ENCODE measurements around the gene TRIM28. TPM values are rescaled to one million over a fixed set of nuclear protein-coding genes. Genes with fewer than 3 reads are reported as not detected.
"Not testable (repeated sequence)": the region's sequence is repeated elsewhere in the genome, so short reads cannot be mapped to it uniquely, and the experiment has no call there.

TRIM28 gene
- total and polyA plus RNA-seq, 5 donors from 2014 or later: 34.5 to 379 (median 50.2) TPM

GRCh38 chr19:58538257-58539168 is 5.4 kb upstream of the TRIM28 start:
- Histone ChIP-seq H3K4me1 (ENCODE audit: control insufficient read depth, insufficient read depth, low read length, poor library complexity, severe bottlenecking) (peaks cover 16% of the 10 kb centered on the region), H3K27ac (ENCODE audit: insufficient read depth, low read length, poor library complexity, severe bottlenecking) (no peak overlapping the region), H3K36me3 (ENCODE audit: control insufficient read depth, insufficient read depth, low read length) (no peaks in the 10 kb centered on the region), H3K4me3 (ENCODE audit: low read depth, low read length) (no peak overlapping the region), H3K9me3 (ENCODE audit: control insufficient read depth in 2 of 2, low read length in 2 of 2) (no peaks in the 10 kb centered on the region), H3K27me3 (ENCODE audit: control insufficient read depth, insufficient read depth, low read length) (peaks cover 2% of the 10 kb centered on the region)
- ATAC-seq (ENCODE audit: low read depth in 2 of 2) (peak; percentile 79 to 80), DNase-seq (peak in 2 of 3 donors; percentile 37 to 67)
- Mint-ChIP-seq H3K27me3 (peaks cover 11% of the 10 kb centered on the region), H3K27ac (peak overlapping the region in 1 of 3 donors; percentile 69), H3K4me3 (peak overlapping the region; percentile 41 to 81 (median 62)), H3K4me1 (peaks cover 0 to 19% (median 1%) of the 10 kb centered on the region in 4 donors), H3K36me3 (no peaks in the 10 kb centered on the region), H3K9me3 (no peaks in the 10 kb centered on the region)

GRCh38 chr19:58539169-58539559 is 4.7 kb upstream of the TRIM28 start:
- Mint-ChIP-seq H3K27ac (peak overlapping the region in 1 of 3 donors; percentile 73), H3K27me3 (peaks cover 18% of the 10 kb centered on the region), H3K4me1 (peaks cover 0 to 24% (median 7%) of the 10 kb centered on the region in 4 donors), H3K4me3 (peak overlapping the region in 3 of 4 donors; percentile 24 to 58 (median 54))
- not testable (repeated sequence) for H3K9me3 ChIP-seq (ENCODE audit: control insufficient read depth in 2 of 2, low read length in 2 of 2); ATAC-seq (ENCODE audit: low read depth in 2 of 2); DNase-seq; H3K4me3 ChIP-seq (ENCODE audit: low read depth, low read length); H3K36me3 Mint-ChIP-seq; H3K9me3 Mint-ChIP-seq; H3K27me3 ChIP-seq (ENCODE audit: control insufficient read depth, insufficient read depth, low read length); H3K36me3 ChIP-seq (ENCODE audit: control insufficient read depth, insufficient read depth, low read length); H3K27ac ChIP-seq (ENCODE audit: insufficient read depth, low read length, poor library complexity, severe bottlenecking)
- peaks cover 20% of the 10 kb centered on the region for H3K4me1 ChIP-seq (ENCODE audit: control insufficient read depth, insufficient read depth, low read length, poor library complexity, severe bottlenecking)

DNA sequence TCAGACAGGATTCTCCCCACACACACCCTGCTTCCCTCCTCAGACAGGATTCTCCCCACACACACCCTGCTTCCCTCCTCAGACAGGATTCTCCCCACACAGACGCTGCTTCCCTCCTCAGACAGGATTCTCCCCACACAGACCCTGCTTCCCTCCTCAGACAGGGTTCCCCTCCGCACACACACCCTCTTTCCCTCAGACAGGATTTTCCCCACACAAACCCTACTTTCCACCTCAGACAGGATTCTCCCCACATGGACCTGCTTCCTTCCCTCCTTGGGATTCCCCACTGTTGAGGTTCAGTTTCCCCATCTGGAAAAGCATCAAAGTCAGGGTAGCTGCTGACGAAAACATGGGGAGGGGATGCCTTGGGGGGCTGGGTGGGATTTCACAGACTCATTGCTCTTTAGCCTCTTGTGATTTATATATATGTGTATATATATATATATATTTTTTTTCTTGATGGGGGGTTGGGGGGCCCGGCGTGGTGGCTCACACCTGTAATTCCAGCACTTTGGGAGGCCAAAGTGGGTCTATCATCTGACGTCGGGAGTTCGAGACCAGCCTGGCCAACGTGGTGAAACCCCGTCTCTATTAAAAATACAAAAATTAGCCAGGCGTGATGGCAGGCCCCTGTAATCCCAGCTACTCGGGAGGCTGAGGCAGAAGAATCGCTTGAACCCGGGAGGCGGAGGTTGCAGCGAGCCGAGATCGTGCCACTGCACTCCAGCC is 1.1 kb upstream of the TRIM28 start:
- H3K27ac ChIP-seq (ENCODE audit: insufficient read depth, low read length, poor library complexity, severe bottlenecking); H3K4me3 Mint-ChIP-seq; H3K36me3 ChIP-seq (ENCODE audit: control insufficient read depth, insufficient read depth, low read length); DNase-seq; H3K9me3 ChIP-seq (ENCODE audit: control insufficient read depth in 2 of 2, low read length in 2 of 2); H3K9me3 Mint-ChIP-seq; H3K27me3 ChIP-seq (ENCODE audit: control insufficient read depth, insufficient read depth, low read length); H3K4me3 ChIP-seq (ENCODE audit: low read depth, low read length); ATAC-seq (ENCODE audit: low read depth in 2 of 2): not testable (repeated sequence)
- peaks cover 46% of the 10 kb centered on the region for H3K4me1 ChIP-seq (ENCODE audit: control insufficient read depth, insufficient read depth, low read length, poor library complexity, severe bottlenecking)
- peaks cover 13% of the 10 kb centered on the region for H3K36me3 Mint-ChIP-seq
- H3K27ac Mint-ChIP-seq: peak overlapping the region in 1 of 3 donors; percentile 51
- H3K4me1 Mint-ChIP-seq: peaks cover 0 to 51% (median 26%) of the 10 kb centered on the region in 4 donors
- peaks cover 14% of the 10 kb centered on the region for H3K27me3 Mint-ChIP-seq

DNA sequence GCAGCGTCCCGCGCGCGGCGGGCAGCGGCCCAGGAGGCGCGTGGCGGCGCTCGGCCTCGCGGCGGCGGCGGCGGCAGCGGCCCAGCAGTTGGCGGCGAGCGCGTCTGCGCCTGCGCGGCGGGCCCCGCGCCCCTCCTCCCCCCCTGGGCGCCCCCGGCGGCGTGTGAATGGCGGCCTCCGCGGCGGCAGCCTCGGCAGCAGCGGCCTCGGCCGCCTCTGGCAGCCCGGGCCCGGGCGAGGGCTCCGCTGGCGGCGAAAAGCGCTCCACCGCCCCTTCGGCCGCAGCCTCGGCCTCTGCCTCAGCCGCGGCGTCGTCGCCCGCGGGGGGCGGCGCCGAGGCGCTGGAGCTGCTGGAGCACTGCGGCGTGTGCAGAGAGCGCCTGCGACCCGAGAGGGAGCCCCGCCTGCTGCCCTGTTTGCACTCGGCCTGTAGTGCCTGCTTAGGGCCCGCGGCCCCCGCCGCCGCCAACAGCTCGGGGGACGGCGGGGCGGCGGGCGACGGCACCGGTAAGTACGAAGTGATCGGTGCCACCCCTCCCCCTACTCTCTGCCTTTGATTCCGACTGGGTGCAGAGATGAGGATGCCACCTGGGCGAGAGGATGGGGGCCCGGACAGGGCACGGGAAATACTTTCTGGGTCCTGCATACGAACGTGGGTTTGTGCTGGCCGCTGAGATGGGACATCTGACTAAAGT is 874 bp downstream of the TRIM28 start:
- H3K27ac Mint-ChIP-seq: peak overlapping the region; percentile 89 to 100 (median 91)
- no peaks in the 10 kb centered on the region for H3K9me3 ChIP-seq (ENCODE audit: control insufficient read depth in 2 of 2, low read length in 2 of 2)
- peaks cover 36% of the 10 kb centered on the region for H3K4me1 ChIP-seq (ENCODE audit: control insufficient read depth, insufficient read depth, low read length, poor library complexity, severe bottlenecking)
- peaks cover 0 to 45% (median 29%) of the 10 kb centered on the region in 4 donors for H3K4me1 Mint-ChIP-seq
- peak overlapping the region; percentile 95 for H3K27ac ChIP-seq (ENCODE audit: insufficient read depth, low read length, poor library complexity, severe bottlenecking)
- peaks cover 14% of the 10 kb centered on the region for H3K27me3 Mint-ChIP-seq
- DNase-seq (peak in 2 of 3 donors; percentile 49 to 71), ATAC-seq (ENCODE audit: low read depth in 2 of 2) (peak; percentile 43)
- H3K36me3 ChIP-seq (ENCODE audit: control insufficient read depth, insufficient read depth, low read length): peaks cover 27% of the 10 kb centered on the region
- H3K27me3 ChIP-seq (ENCODE audit: control insufficient read depth, insufficient read depth, low read length): no peaks in the 10 kb centered on the region
- H3K36me3 Mint-ChIP-seq: peaks cover 17% of the 10 kb centered on the region
- peak overlapping the region; percentile 67 for H3K4me3 ChIP-seq (ENCODE audit: low read depth, low read length)
- peak overlapping the region; percentile 94 to 98 (median 96) for H3K4me3 Mint-ChIP-seq
- H3K9me3 Mint-ChIP-seq: peaks cover 0 to 1% (median 0%) of the 10 kb centered on the region in 7 donors

DNA sequence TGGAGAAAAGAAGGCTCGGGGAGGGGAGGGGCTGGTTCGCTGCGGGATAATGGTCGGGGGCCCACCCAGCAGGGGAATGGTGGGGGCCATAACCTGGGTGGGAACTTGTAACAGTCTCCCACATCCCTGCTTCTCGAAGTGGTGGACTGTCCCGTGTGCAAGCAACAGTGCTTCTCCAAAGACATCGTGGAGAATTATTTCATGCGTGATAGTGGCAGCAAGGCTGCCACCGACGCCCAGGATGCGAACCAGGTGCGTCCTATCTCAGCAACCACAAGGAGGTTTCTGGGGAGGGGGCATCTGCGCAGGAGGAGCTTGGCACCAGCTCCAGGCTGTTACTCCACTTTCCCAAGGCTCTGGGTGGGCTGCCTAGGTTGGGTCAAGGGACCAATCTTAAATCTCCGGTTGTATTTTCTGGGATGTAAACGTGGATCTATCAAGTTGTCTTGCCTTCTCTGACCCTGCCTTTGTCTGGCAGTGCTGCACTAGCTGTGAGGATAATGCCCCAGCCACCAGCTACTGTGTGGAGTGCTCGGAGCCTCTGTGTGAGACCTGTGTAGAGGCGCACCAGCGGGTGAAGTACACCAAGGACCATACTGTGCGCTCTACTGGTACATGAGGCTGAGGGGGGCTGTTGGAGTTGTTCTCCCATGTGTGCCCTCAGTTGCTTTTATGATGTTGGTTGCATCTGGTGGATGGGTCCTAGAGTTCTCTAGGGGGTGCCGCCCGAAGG is 1.6 kb downstream of the TRIM28 start:
- H3K27me3 ChIP-seq (ENCODE audit: control insufficient read depth, insufficient read depth, low read length): no peaks in the 10 kb centered on the region
- H3K4me3 Mint-ChIP-seq: peak overlapping the region; percentile 91 to 97 (median 94)
- H3K9me3 ChIP-seq (ENCODE audit: control insufficient read depth in 2 of 2, low read length in 2 of 2): no peaks in the 10 kb centered on the region
- H3K4me1 ChIP-seq (ENCODE audit: control insufficient read depth, insufficient read depth, low read length, poor library complexity, severe bottlenecking): peaks cover 36% of the 10 kb centered on the region
- DNase-seq (peak in 1 of 3 donors; percentile 34), ATAC-seq (ENCODE audit: low read depth in 2 of 2) (no peak)
- peak overlapping the region; percentile 89 to 91 (median 90) for H3K27ac Mint-ChIP-seq
- peaks cover 17% of the 10 kb centered on the region for H3K36me3 Mint-ChIP-seq
- H3K27me3 Mint-ChIP-seq: peaks cover 14% of the 10 kb centered on the region
- peaks cover 0 to 1% (median 0%) of the 10 kb centered on the region in 7 donors for H3K9me3 Mint-ChIP-seq
- peak overlapping the region; percentile 57 for H3K27ac ChIP-seq (ENCODE audit: insufficient read depth, low read length, poor library complexity, severe bottlenecking)
- peak overlapping the region; percentile 67 for H3K4me3 ChIP-seq (ENCODE audit: low read depth, low read length)
- peaks cover 34% of the 10 kb centered on the region for H3K36me3 ChIP-seq (ENCODE audit: control insufficient read depth, insufficient read depth, low read length)
- H3K4me1 Mint-ChIP-seq: peaks cover 0 to 47% (median 29%) of the 10 kb centered on the region in 4 donors

GRCh38 chr19:58546019-58546530 is 2.2 kb downstream of the TRIM28 start:
- Mint-ChIP-seq H3K9me3 (peaks cover 0 to 1% (median 0%) of the 10 kb centered on the region in 7 donors), H3K4me3 (peak overlapping the region; percentile 91 to 97 (median 94)), H3K27ac (peak overlapping the region in 2 of 3 donors; percentile 89 to 90), H3K36me3 (peaks cover 19% of the 10 kb centered on the region), H3K4me1 (peaks cover 0 to 49% (median 29%) of the 10 kb centered on the region in 4 donors), H3K27me3 (peaks cover 14% of the 10 kb centered on the region)
- DNase-seq (no peak), ATAC-seq (ENCODE audit: low read depth in 2 of 2) (no peak)
- peaks cover 36% of the 10 kb centered on the region for H3K4me1 ChIP-seq (ENCODE audit: control insufficient read depth, insufficient read depth, low read length, poor library complexity, severe bottlenecking)
- peak overlapping the region; percentile 67 for H3K4me3 ChIP-seq (ENCODE audit: low read depth, low read length)
- H3K9me3 ChIP-seq (ENCODE audit: control insufficient read depth in 2 of 2, low read length in 2 of 2): no peaks in the 10 kb centered on the region
- H3K27ac ChIP-seq (ENCODE audit: insufficient read depth, low read length, poor library complexity, severe bottlenecking): peak overlapping the region; percentile 21
- peaks cover 40% of the 10 kb centered on the region for H3K36me3 ChIP-seq (ENCODE audit: control insufficient read depth, insufficient read depth, low read length)
- no peaks in the 10 kb centered on the region for H3K27me3 ChIP-seq (ENCODE audit: control insufficient read depth, insufficient read depth, low read length)
